OCI-LY1 (cell line): ENCODE results near the gene MYEF2.
A peak's percentile ranks its signal among the peaks of the same experiment; 100 is the strongest.

Experiments used
- H2AFZ ChIP-seq: fragments of 200-600 bp; sonication (generic), shearing (Covaris generic); 2 replicates; pipeline ENCODE4 v1.6.0; 2014; ENCODE audit warnings: antibody characterized with exemption, mild to moderate bottlenecking, low read length
- H3F3A ChIP-seq: fragments of 200-600 bp; sonication (generic), shearing (Covaris generic); 2 replicates; pipeline ENCODE4 v1.6.0; 2014; ENCODE audit warnings: mild to moderate bottlenecking, antibody characterized with exemption, low read length, moderate library complexity; ENCODE audit not compliant: insufficient read depth
- H3K27ac ChIP-seq: fragments of 200-600 bp; sonication (generic); 2 replicates; pipeline ENCODE4 v1.5.1; 2014; ENCODE audit warnings: low read length, mixed run types, mild to moderate bottlenecking, low read depth; ENCODE audit not compliant: poor library complexity, severe bottlenecking
- H3K27me3 ChIP-seq: fragments of 200-600 bp; sonication (generic); 2 replicates; pipeline ENCODE4 v1.6.0; 2014; ENCODE audit warnings: antibody characterized with exemption, mild to moderate bottlenecking, low read length, moderate library complexity; ENCODE audit not compliant: insufficient read depth
- H3K36me3 ChIP-seq: fragments of 200-600 bp; sonication (generic); 2 replicates; pipeline ENCODE4 v1.6.1; 2014; ENCODE audit warnings: mild to moderate bottlenecking, antibody characterized with exemption, low read length, moderate library complexity, mixed read lengths; ENCODE audit not compliant: insufficient read depth
- H3K4me1 ChIP-seq: fragments of 200-600 bp; sonication (generic); 2 replicates; pipeline ENCODE4 v1.5.1; 2014; ENCODE audit warnings: mild to moderate bottlenecking, low read length, moderate library complexity; ENCODE audit not compliant: insufficient read depth, severe bottlenecking
- H3K4me2 ChIP-seq: fragments of 200-600 bp; sonication (generic), shearing (Covaris generic); 2 replicates; pipeline ENCODE4 v1.6.1; 2014; ENCODE audit warnings: low read length
- H3K4me3 ChIP-seq: fragments of 200-600 bp; sonication (generic); 2 replicates; pipeline ENCODE4 v1.5.1; 2014; ENCODE audit warnings: low read length, low read depth, mild to moderate bottlenecking, mixed read lengths; ENCODE audit not compliant: poor library complexity, severe bottlenecking
- H3K79me2 ChIP-seq: fragments of 200-600 bp; shearing (Covaris generic); 2 replicates; pipeline ENCODE4 v1.6.1; 2016; ENCODE audit warnings: mixed run types, low read length, mixed read lengths; ENCODE audit not compliant: insufficient read depth
- H3K9ac ChIP-seq: fragments of 200-600 bp; sonication (generic), shearing (Covaris generic); 2 replicates; pipeline ENCODE4 v1.6.1; 2014; ENCODE audit warnings: mild to moderate bottlenecking, low read length, mixed read lengths
- H3K9me2 ChIP-seq: fragments of 200-600 bp; sonication (generic), shearing (Covaris generic); 2 replicates; pipeline ENCODE4 v1.6.1; 2014; ENCODE audit warnings: low read depth, mild to moderate bottlenecking, low read length, mixed read lengths
- H3K9me3 ChIP-seq: fragments of 200-600 bp; shearing (Covaris generic); 2 replicates; pipeline ENCODE4 v1.6.1; 2014; ENCODE audit warnings: low read length, mixed read lengths
- H4K20me1 ChIP-seq: fragments of 200-600 bp; sonication (generic), shearing (Covaris generic); 2 replicates; pipeline ENCODE4 v1.6.0; 2016; ENCODE audit warnings: mild to moderate bottlenecking, low read length; ENCODE audit not compliant: insufficient read depth
- EZH2 ChIP-seq: fragments of 200-600 bp; sonication (generic), shearing (Covaris generic); IDR thresholded peaks from 2 replicates; pipeline ENCODE4 v1.8.0; 2017; ENCODE audit warnings: borderline replicate concordance, mixed run types, mild to moderate bottlenecking, antibody characterized with exemption, low read length, moderate library complexity, mixed read lengths
- TF ChIP-seq, protein P1 (sequence below): fragments of 200-600 bp; sonication (generic), shearing (Covaris generic); IDR thresholded peaks from 2 replicates; pipeline ENCODE4 v1.5.1; 2017; ENCODE audit warnings: mild to moderate bottlenecking, antibody characterized with exemption, low read length, moderate library complexity, mixed read lengths

The MYEF2 gene, protein sequence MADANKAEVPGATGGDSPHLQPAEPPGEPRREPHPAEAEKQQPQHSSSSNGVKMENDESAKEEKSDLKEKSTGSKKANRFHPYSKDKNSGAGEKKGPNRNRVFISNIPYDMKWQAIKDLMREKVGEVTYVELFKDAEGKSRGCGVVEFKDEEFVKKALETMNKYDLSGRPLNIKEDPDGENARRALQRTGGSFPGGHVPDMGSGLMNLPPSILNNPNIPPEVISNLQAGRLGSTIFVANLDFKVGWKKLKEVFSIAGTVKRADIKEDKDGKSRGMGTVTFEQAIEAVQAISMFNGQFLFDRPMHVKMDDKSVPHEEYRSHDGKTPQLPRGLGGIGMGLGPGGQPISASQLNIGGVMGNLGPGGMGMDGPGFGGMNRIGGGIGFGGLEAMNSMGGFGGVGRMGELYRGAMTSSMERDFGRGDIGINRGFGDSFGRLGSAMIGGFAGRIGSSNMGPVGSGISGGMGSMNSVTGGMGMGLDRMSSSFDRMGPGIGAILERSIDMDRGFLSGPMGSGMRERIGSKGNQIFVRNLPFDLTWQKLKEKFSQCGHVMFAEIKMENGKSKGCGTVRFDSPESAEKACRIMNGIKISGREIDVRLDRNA

DNA sequence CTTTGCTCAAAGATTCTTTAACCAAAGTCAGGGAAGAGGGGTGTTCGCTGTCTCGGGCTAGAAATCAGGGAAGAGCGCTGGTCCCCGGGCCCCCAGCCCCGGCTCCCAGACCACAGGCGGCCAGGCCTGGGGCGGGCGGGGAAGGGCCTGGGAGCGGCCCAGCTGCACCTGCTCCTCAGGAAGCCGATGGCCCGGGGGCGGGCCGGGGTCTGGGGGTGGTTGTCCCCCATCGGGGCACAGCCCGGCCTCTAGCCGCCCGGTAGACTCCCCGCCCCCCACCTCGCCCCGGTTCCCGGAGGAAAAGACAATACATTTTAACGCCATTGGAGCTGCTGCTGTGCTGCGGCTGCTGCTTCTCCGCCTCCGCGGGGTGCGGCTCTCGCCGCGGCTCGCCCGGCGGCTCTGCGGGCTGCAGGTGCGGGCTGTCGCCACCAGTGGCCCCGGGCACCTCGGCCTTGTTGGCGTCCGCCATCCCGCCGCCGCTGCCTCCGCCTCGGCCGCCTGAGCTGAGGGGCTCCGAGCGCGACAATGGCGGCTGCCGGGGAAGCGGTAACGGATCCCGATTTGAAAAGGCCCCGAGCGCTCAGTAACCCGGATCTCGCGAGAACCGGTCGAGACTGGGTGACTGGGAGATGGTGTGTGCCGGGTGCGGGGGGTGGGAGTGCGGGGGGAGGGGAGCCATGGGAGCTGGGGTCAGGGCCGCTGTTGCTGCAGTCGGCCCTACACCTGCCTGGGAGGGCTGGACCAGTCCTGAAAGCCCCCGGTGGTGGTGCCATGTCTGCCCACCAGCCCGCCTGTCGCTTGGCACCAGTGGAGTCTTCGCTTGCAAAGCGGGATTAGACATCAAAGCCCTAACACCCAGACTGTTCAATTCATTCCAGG is at the start of gene MYEF2:
TSS of gene MYEF2 (minus strand) at position 530 of the 882 bp plus-strand sequence. CDS start at position 472, 58 bp downstream.
- no peaks in the 10 kb centered on the region for H3K27me3 ChIP-seq
- no peaks in the 10 kb centered on the region for H3F3A ChIP-seq
- no peaks in the 10 kb centered on the region for H3K9me2 ChIP-seq
- H3K79me2 ChIP-seq: peaks cover 42% of the 10 kb centered on the region
- peak within 1 kb of the TSS; percentile 13 for H3K27ac ChIP-seq
- H3K9ac ChIP-seq: peak within 1 kb of the TSS; percentile 81
- H3K36me3 ChIP-seq: no peaks in the 10 kb centered on the region
- H3K4me2 ChIP-seq: peak within 1 kb of the TSS; percentile 83
- H3K4me3 ChIP-seq: peak within 1 kb of the TSS; percentile 69
- 0 out of 2 replicates have a peak, but pooled peaks cover 2% of the 10 kb centered on the region for H3K9me3 ChIP-seq
- H4K20me1 ChIP-seq: no peaks in the 10 kb centered on the region
- peaks cover 30% of the 10 kb centered on the region for H3K4me1 ChIP-seq
- peak within 1 kb of the TSS; percentile 99 for H2AFZ ChIP-seq
- TF ChIP-seq EZH2: no peak
- TF ChIP-seq, protein P1, sequence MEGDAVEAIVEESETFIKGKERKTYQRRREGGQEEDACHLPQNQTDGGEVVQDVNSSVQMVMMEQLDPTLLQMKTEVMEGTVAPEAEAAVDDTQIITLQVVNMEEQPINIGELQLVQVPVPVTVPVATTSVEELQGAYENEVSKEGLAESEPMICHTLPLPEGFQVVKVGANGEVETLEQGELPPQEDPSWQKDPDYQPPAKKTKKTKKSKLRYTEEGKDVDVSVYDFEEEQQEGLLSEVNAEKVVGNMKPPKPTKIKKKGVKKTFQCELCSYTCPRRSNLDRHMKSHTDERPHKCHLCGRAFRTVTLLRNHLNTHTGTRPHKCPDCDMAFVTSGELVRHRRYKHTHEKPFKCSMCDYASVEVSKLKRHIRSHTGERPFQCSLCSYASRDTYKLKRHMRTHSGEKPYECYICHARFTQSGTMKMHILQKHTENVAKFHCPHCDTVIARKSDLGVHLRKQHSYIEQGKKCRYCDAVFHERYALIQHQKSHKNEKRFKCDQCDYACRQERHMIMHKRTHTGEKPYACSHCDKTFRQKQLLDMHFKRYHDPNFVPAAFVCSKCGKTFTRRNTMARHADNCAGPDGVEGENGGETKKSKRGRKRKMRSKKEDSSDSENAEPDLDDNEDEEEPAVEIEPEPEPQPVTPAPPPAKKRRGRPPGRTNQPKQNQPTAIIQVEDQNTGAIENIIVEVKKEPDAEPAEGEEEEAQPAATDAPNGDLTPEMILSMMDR: no peak

DNA sequence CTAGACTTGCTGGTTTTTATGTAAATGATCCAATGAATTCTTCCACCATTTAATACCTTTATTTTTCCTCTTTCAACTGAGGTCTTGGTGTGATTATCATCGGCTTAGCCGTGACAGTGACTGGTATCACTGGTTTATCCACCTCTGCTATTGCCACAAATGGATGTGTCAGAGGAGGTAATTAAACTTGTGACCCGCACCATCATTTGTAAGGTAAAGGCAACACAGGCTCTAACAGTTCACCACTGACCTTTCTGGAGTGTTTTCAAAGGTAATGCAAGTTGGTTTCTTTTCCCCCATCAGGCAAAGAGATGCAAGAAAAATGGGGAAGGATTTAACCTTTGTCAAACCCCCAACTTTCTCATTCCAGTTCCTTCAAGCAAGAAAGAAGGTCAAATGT is 47.7 kb upstream of the MYEF2 start:
- Histone ChIP-seq H3K27me3 (no peaks in the 10 kb centered on the region), H3K9me2 (no peaks in the 10 kb centered on the region), H3F3A (no peaks in the 10 kb centered on the region), H3K4me3 (no peak overlapping the region), H3K79me2 (no peaks in the 10 kb centered on the region), H3K9ac (no peak overlapping the region), H3K4me2 (no peak overlapping the region), H2AFZ (no peak overlapping the region), H3K4me1 (no peaks in the 10 kb centered on the region), H3K36me3 (no peaks in the 10 kb centered on the region), H3K9me3 (no peaks in the 10 kb centered on the region), H4K20me1 (no peaks in the 10 kb centered on the region), H3K27ac (no peak overlapping the region)
- TF ChIP-seq, protein P1: no peak
- no peak for TF ChIP-seq EZH2

DNA sequence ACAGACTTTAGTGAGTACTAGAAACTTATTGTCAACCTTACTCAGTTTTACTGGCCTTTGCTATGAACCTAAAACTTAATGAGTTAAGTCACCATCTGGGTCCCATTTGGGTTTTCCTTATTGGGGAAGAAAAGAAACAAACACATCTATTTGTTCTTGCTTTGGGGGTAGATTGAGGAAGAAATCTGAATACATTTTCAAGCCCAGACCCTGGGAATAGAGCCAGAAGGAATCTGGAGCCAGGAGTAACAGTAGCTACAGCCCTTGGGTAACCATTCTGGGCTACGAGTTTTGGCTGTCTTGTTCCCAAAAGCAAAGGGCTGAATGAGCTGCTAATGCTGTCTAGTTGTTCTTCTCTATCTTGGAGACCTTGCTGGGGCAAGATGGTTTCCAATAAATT is 44.5 kb upstream of the MYEF2 start:
- no peaks in the 10 kb centered on the region for H3K9me2 ChIP-seq
- no peaks in the 10 kb centered on the region for H3K27me3 ChIP-seq
- no peak overlapping the region for H2AFZ ChIP-seq
- no peaks in the 10 kb centered on the region for H3K36me3 ChIP-seq
- no peak overlapping the region for H3K9ac ChIP-seq
- no peak overlapping the region for H3K27ac ChIP-seq
- H3F3A ChIP-seq: no peaks in the 10 kb centered on the region
- no peaks in the 10 kb centered on the region for H3K79me2 ChIP-seq
- H3K4me1 ChIP-seq: no peaks in the 10 kb centered on the region
- TF ChIP-seq, protein P1: no peak
- no peak for TF ChIP-seq EZH2
- no peaks in the 10 kb centered on the region for H4K20me1 ChIP-seq
- H3K4me3 ChIP-seq: no peak overlapping the region
- H3K9me3 ChIP-seq: no peaks in the 10 kb centered on the region
- H3K4me2 ChIP-seq: no peak overlapping the region
